Measurements from ENCODE around the gene PSMG2. TPM values are rescaled to one million over a fixed set of nuclear protein-coding genes. Genes with fewer than 3 reads are reported as not detected.

The PSMG2 gene
- total and polyA plus RNA-seq, 2 of the 13 experiments (the other 11 are each of a cell fraction or from before 2014, with no cell fraction given): 53.4 to 94.8 TPM

DNA sequence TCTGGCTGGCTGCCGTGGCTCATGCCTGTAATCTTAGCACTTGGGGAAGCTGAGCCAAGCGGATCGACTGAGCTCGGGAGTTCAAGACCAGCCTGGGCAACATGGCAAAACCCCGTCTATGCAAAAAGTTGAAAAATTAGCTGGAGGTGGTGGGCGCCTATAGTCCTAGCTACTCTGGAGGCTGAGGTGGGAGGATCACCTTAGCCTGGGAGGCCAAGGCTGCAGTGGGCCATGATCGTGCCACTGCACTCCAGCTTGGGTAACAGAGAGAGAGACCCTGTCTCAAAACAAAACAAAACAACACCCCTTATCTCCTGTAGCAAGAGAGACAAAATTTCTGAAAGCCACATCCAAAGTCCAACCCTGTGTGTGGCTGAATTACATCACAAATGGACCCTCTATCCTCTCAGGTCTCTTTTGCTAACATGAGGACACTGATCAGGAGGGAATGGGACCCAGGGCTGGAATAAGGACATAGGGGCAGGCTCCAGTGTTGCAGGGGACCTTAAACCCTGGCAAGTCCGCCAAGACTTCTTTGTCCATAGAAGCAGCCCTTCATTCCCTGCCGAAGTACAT, 64.8 kb downstream of the PSMG2 start (continued):
- TF ChIP-seq, protein P1, sequence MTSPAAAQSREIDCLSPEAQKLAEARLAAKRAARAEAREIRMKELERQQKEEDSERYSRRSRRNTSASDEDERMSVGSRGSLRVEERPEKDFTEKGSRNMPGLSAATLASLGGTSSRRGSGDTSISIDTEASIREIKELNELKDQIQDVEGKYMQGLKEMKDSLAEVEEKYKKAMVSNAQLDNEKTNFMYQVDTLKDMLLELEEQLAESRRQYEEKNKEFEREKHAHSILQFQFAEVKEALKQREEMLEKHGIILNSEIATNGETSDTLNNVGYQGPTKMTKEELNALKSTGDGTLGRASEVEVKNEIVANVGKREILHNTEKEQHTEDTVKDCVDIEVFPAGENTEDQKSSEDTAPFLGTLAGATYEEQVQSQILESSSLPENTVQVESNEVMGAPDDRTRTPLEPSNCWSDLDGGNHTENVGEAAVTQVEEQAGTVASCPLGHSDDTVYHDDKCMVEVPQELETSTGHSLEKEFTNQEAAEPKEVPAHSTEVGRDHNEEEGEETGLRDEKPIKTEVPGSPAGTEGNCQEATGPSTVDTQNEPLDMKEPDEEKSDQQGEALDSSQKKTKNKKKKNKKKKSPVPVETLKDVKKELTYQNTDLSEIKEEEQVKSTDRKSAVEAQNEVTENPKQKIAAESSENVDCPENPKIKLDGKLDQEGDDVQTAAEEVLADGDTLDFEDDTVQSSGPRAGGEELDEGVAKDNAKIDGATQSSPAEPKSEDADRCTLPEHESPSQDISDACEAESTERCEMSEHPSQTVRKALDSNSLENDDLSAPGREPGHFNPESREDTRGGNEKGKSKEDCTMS (CRISPR knock-in tag; conservative IDR thresholded peaks at IDR 0.05): no peak
- TF ChIP-seq, protein P2, sequence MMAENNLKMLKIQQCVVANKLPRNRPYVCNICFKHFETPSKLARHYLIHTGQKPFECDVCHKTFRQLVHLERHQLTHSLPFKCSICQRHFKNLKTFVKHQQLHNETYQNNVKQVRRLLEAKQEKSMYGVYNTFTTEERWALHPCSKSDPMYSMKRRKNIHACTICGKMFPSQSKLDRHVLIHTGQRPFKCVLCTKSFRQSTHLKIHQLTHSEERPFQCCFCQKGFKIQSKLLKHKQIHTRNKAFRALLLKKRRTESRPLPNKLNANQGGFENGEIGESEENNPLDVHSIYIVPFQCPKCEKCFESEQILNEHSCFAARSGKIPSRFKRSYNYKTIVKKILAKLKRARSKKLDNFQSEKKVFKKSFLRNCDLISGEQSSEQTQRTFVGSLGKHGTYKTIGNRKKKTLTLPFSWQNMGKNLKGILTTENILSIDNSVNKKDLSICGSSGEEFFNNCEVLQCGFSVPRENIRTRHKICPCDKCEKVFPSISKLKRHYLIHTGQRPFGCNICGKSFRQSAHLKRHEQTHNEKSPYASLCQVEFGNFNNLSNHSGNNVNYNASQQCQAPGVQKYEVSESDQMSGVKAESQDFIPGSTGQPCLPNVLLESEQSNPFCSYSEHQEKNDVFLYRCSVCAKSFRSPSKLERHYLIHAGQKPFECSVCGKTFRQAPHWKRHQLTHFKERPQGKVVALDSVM (CRISPR knock-in tag; IDR thresholded peaks at IDR 0.05): peak; percentile 97
- TF ChIP-seq, protein P3, sequence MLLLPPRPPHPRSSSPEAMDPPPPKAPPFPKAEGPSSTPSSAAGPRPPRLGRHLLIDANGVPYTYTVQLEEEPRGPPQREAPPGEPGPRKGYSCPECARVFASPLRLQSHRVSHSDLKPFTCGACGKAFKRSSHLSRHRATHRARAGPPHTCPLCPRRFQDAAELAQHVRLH (CRISPR knock-in tag; IDR thresholded peaks at IDR 0.05; ENCODE audit: borderline replicate concordance, low read depth): no peak
- TF ChIP-seq ASH2L (IDR thresholded peaks at IDR 0.05; ENCODE audit: insufficient read length, low read depth, low read length) (peak; percentile 2), ZFP36L2 (CRISPR knock-in tag; IDR thresholded peaks at IDR 0.05) (no peak), KAT8 (CRISPR knock-in tag; IDR thresholded peaks at IDR 0.05) (0 out of 2 replicates have a peak, but pooled peaks have one; percentile 22), MED8 (CRISPR knock-in tag; IDR thresholded peaks at IDR 0.05; ENCODE audit: insufficient replicate concordance) (no peak), IRF2 (CRISPR knock-in tag; IDR thresholded peaks at IDR 0.05) (no peak), CEBPG (CRISPR knock-in tag; IDR thresholded peaks at IDR 0.05) (peak; percentile 60), GABPB1 (CRISPR knock-in tag; IDR thresholded peaks at IDR 0.05) (peak; percentile 6; the same call in 1 of the 2 replicates), IKZF1 (IDR thresholded peaks at IDR 0.05) (no peak), ZNF614 (CRISPR knock-in tag; IDR thresholded peaks at IDR 0.05; ENCODE audit: borderline replicate concordance) (no peak), ZNF251 (CRISPR knock-in tag; IDR thresholded peaks at IDR 0.05) (no peak)
- TF ChIP-seq, protein P4, sequence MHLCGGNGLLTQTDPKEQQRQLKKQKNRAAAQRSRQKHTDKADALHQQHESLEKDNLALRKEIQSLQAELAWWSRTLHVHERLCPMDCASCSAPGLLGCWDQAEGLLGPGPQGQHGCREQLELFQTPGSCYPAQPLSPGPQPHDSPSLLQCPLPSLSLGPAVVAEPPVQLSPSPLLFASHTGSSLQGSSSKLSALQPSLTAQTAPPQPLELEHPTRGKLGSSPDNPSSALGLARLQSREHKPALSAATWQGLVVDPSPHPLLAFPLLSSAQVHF (CRISPR knock-in tag; IDR thresholded peaks at IDR 0.05): no peak
- TF ChIP-seq, protein P5, sequence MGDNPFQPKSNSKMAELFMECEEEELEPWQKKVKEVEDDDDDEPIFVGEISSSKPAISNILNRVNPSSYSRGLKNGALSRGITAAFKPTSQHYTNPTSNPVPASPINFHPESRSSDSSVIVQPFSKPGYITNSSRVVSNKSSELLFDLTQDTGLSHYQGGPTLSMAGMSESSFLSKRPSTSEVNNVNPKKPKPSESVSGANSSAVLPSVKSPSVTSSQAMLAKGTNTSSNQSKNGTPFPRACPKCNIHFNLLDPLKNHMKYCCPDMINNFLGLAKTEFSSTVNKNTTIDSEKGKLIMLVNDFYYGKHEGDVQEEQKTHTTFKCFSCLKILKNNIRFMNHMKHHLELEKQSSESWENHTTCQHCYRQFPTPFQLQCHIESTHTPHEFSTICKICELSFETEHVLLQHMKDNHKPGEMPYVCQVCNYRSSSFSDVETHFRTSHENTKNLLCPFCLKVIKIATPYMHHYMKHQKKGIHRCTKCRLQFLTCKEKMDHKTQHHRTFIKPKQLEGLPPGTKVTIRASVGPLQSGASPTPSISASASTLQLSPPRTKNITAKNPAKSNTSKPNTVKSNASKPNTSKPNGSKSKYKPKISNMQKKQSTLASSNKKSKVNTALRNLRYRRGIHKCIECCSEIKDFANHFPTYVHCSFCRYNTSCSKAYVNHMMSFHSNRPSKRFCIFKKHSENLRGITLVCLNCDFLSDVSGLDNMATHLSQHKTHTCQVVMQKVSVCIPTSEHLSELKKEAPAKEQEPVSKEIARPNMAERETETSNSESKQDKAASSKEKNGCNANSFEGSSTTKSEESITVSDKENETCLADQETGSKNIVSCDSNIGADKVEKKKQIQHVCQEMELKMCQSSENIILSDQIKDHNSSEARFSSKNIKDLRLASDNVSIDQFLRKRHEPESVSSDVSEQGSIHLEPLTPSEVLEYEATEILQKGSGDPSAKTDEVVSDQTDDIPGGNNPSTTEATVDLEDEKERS (CRISPR knock-in tag; IDR thresholded peaks at IDR 0.05): 0 out of 2 replicates have a peak, but pooled peaks have one; percentile 33
- TF ChIP-seq, protein P6, sequence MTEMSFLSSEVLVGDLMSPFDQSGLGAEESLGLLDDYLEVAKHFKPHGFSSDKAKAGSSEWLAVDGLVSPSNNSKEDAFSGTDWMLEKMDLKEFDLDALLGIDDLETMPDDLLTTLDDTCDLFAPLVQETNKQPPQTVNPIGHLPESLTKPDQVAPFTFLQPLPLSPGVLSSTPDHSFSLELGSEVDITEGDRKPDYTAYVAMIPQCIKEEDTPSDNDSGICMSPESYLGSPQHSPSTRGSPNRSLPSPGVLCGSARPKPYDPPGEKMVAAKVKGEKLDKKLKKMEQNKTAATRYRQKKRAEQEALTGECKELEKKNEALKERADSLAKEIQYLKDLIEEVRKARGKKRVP (CRISPR knock-in tag; IDR thresholded peaks at IDR 0.05): no peak
- TF ChIP-seq, protein P7, sequence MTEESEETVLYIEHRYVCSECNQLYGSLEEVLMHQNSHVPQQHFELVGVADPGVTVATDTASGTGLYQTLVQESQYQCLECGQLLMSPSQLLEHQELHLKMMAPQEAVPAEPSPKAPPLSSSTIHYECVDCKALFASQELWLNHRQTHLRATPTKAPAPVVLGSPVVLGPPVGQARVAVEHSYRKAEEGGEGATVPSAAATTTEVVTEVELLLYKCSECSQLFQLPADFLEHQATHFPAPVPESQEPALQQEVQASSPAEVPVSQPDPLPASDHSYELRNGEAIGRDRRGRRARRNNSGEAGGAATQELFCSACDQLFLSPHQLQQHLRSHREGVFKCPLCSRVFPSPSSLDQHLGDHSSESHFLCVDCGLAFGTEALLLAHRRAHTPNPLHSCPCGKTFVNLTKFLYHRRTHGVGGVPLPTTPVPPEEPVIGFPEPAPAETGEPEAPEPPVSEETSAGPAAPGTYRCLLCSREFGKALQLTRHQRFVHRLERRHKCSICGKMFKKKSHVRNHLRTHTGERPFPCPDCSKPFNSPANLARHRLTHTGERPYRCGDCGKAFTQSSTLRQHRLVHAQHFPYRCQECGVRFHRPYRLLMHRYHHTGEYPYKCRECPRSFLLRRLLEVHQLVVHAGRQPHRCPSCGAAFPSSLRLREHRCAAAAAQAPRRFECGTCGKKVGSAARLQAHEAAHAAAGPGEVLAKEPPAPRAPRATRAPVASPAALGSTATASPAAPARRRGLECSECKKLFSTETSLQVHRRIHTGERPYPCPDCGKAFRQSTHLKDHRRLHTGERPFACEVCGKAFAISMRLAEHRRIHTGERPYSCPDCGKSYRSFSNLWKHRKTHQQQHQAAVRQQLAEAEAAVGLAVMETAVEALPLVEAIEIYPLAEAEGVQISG (CRISPR knock-in tag; IDR thresholded peaks at IDR 0.05): peak; percentile 82

Measured in HepG2 (cell line).